Kidney (tissue), 14 donors: ENCODE results near the gene BCKDK. TPM values are rescaled to one million over a fixed set of nuclear protein-coding genes. Genes with fewer than 3 reads are reported as not detected.

ENCODE experiments used
- DNase-seq, 5 donors: peaks; one replicate each; pipeline ENCODE4 v3.0.0-alpha.2; 2013 to 2020
- FAIRE-seq: peaks from 2 replicates; lab custom pipeline; 2012; peaks lifted over from hg19 to GRCh38; lab: Jason Lieb, UNC
- H3K27ac ChIP-seq, 2 donors: one replicate each; pipeline ENCODE4 v1.7.0; 2013; ENCODE audit warnings: low read depth in 2 of 2, low read length in 2 of 2, inconsistent platforms in 1 of 2
- H3K27me3 ChIP-seq: one replicate; pipeline ENCODE4 v1.7.1; 2013; ENCODE audit warnings: low read length, inconsistent platforms; ENCODE audit not compliant: control insufficient read depth, insufficient read depth
- H3K36me3 ChIP-seq, 3 donors: one replicate each; pipeline versions ENCODE4 v1.7.0 to v1.7.1; 2013; ENCODE audit warnings: low read length in 3 of 3, control low read depth in 1 of 3, inconsistent platforms in 1 of 3; ENCODE audit not compliant: insufficient read depth in 3 of 3, control insufficient read depth in 2 of 3
- H3K4me1 ChIP-seq, 3 donors: one replicate each; pipeline versions ENCODE4 v1.7.0 to v1.7.1; 2013; ENCODE audit warnings: low read length in 3 of 3, inconsistent platforms in 1 of 3, low read depth in 1 of 3; ENCODE audit not compliant: control insufficient read depth in 2 of 3, insufficient read depth in 2 of 3
- H3K4me3 ChIP-seq, 3 donors: one replicate each; pipeline versions ENCODE4 v1.7.0 to v1.8.1; 2013; ENCODE audit warnings: low read length in 3 of 3, control low read depth in 1 of 3, inconsistent platforms in 1 of 3
- H3K9ac ChIP-seq, 3 donors: one replicate each; pipeline versions ENCODE4 v1.7.0 to v1.7.1; 2013; ENCODE audit warnings: low read length in 3 of 3, control low read depth in 1 of 3, inconsistent platforms in 1 of 3
- H3K9me3 ChIP-seq, 3 donors: one replicate each; pipeline versions ENCODE4 v1.7.0 to v1.7.1; 2013; ENCODE audit warnings: low read length in 3 of 3, control low read depth in 1 of 3, inconsistent platforms in 1 of 3; ENCODE audit not compliant: control insufficient read depth in 2 of 3, insufficient read depth in 1 of 3
- intact Hi-C: fragments of 100-400 bp; cut with DNase I; formaldehyde crosslinking; loops from one replicate; pipeline ENCODE4 v1.11.1; 2022
- polyA plus RNA-seq: library from polyadenylated mRNA; stranded (reverse); fragments of 350-450 nt; fragmentation: Illumina TruSeq; extraction: RNeasy Lipid Tissue Mini Kit (QIAGEN cat#74804); gene quantifications from one replicate; pipeline ENCODE4 v1.2.3, GENCODE V29; 2014; ENCODE audit warnings: low read depth, low replicate concordance; ENCODE audit not compliant: insufficient read depth
- total RNA-seq: library from RNA; stranded (reverse); fragmentation: NEBNext Ultra II Directional; extraction: Animal tissue kit (Norgen Biotek cat#: 25700); gene quantifications from one replicate; pipeline ENCODE4 v1.2.1, GENCODE V29; 2021
- TF ChIP-seq, protein P1 (sequence below): IDR thresholded peaks from 3 replicates; pipeline ENCODE4 v1.5.1; 2012; ENCODE audit warnings: mild to moderate bottlenecking, moderate library complexity, borderline replicate concordance; ENCODE audit not compliant: insufficient read depth; ENCODE audit errors: extremely low read depth
- donor health status: control.
- donor health status: control.
- donor health status: control.
- donor health status: control.
- donor health status: control.
- donor health status: DM: yes; HTN: yes; CAD: no.
- donor health status: Normal renal cell carcinoma (clear cell type).

BCKDK gene
- total and polyA plus RNA-seq, 2 donors from 2014 or later = 47.6 to 70.6 TPM

DNA sequence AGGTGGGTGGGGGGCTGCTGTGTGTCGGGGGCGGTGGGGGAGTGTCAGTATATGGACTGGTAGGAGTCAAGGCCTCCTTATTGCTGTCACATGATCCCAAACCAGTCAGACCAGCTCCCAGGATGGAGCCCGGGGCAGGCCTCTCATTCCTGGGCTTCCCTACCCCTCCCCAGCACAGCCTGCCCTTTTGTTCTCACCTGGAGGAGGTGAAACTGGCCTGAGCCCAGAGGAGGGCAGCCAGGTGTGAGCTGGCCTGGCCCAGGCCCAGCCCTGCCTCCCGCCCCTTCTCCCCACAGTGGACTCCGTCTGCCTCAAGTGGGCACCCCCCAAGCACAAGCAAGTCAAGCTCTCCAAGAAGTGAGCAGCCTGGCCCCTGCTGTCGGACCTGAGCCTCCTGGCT is 22.7 kb downstream of the BCKDK start:
- Histone ChIP-seq H3K4me3 (no peak overlapping the region), H3K36me3 (peaks cover 3 to 35% (median 8%) of the 10 kb centered on the region in 3 donors), H3K9me3 (no peaks in the 10 kb centered on the region), H3K9ac (peak overlapping the region in 1 of 3 donors; percentile 55), H3K27me3 (no peaks in the 10 kb centered on the region), H3K4me1 (peaks cover 0 to 45% (median 17%) of the 10 kb centered on the region in 3 donors), H3K27ac (peak overlapping the region; percentile 85 to 90)
- intact Hi-C loops = no loop called here
- TF ChIP-seq, protein P1, sequence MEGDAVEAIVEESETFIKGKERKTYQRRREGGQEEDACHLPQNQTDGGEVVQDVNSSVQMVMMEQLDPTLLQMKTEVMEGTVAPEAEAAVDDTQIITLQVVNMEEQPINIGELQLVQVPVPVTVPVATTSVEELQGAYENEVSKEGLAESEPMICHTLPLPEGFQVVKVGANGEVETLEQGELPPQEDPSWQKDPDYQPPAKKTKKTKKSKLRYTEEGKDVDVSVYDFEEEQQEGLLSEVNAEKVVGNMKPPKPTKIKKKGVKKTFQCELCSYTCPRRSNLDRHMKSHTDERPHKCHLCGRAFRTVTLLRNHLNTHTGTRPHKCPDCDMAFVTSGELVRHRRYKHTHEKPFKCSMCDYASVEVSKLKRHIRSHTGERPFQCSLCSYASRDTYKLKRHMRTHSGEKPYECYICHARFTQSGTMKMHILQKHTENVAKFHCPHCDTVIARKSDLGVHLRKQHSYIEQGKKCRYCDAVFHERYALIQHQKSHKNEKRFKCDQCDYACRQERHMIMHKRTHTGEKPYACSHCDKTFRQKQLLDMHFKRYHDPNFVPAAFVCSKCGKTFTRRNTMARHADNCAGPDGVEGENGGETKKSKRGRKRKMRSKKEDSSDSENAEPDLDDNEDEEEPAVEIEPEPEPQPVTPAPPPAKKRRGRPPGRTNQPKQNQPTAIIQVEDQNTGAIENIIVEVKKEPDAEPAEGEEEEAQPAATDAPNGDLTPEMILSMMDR = no peak
- no peak for FAIRE-seq
- DNase-seq = peak; percentile 56 to 96 (median 75)

DNA sequence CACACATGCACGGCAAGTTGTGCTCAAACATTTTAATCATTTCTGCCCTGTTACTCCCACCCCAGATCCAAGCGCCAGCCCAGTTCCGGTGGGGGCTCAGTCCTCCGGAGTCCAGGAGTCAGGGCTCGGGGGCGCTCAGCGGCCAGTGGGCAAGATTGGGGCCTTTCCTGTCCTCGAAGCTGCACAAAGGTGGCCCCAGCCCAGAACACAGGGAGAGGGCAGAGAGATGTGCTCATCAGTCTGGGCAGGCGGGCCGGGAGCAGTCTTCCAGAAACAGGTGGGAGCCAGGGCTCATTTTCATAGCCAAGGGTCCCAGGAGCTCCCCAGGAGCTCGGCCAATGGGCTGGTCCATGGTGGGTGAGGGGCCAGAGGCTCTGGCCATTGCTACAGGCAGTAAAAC is 23.2 kb downstream of the BCKDK start:
- Histone ChIP-seq H3K27me3 (no peaks in the 10 kb centered on the region), H3K9ac (peak overlapping the region in 1 of 3 donors; percentile 46), H3K36me3 (peaks cover 3 to 35% (median 8%) of the 10 kb centered on the region in 3 donors), H3K9me3 (no peaks in the 10 kb centered on the region), H3K4me3 (no peak overlapping the region), H3K4me1 (peaks cover 0 to 47% (median 21%) of the 10 kb centered on the region in 3 donors), H3K27ac (peak overlapping the region; percentile 85 to 90)
- intact Hi-C loops = no loop called here
- TF ChIP-seq, protein P1 = no peak
- DNase-seq = peak in 1 of 5 donors; percentile 44
- no peak for FAIRE-seq

DNA sequence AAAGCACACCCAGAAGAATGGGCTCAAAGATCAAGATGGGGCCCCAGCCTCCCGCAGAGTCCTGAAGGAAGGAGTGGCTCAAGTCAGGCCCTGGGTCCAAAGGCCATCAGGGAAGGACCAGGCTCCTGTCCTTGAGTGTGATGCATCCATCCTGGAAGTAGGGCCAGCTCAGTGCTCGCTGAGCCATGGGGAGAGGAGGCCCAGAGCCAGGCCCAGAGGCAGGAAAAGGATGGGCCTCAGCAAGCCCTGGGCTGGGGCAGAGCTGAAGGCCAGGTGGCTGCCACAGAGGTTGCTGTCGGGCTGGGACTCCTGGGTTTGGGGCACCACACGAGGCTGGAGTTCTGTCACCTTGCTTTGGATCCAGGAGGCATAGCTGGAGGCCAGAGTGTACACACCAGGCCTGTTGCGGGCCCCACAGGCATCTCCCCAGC is 23.7 kb downstream of the BCKDK start:
- H3K36me3 ChIP-seq = peaks cover 3 to 34% (median 8%) of the 10 kb centered on the region in 3 donors
- FAIRE-seq (no peak), DNase-seq (peak in 2 of 5 donors; percentile 48 to 73)
- H3K27me3 ChIP-seq = no peaks in the 10 kb centered on the region
- intact Hi-C loops = no loop called here
- H3K4me3 ChIP-seq = no peak overlapping the region
- H3K27ac ChIP-seq = peak overlapping the region; percentile 37 to 90
- no peaks in the 10 kb centered on the region for H3K9me3 ChIP-seq
- H3K4me1 ChIP-seq = peaks cover 0 to 47% (median 21%) of the 10 kb centered on the region in 3 donors
- H3K9ac ChIP-seq = no peak overlapping the region
- TF ChIP-seq, protein P1 = no peak
